ENCODE results near the gene RTL5. TPM values are rescaled to one million over a fixed set of nuclear protein-coding genes. Genes with fewer than 3 reads are reported as not detected.
A peak's percentile ranks its signal among the peaks of the same experiment; 100 is the strongest.

RTL5 gene
- total RNA-seq, 1 donor from 2014 or later = 36.4 TPM

- Mint-ChIP-seq H3K4me1 (peaks cover 59% of the 10 kb centered on the region), H3K9me3 (peaks cover 21% of the 10 kb centered on the region), H3K27ac (peak overlapping the region; percentile 75), H3K36me3 (no peaks in the 10 kb centered on the region), H3K4me3 (no peak overlapping the region), H3K27me3 (ENCODE audit: low read depth) (no peaks in the 10 kb centered on the region)
- TF ChIP-seq CTCF (IDR thresholded peaks at IDR 0.05; ENCODE audit: unreplicated experiment) = no peak
- no peak for DNase-seq (ENCODE audit: low spot score in 2 of 2, unreplicated experiment in 2 of 2)
Observed at GRCh38 chrX:72080800-72081199, 50.9 kb downstream of the RTL5 start.

- H3K4me1 Mint-ChIP-seq = peaks cover 53% of the 10 kb centered on the region
- H3K4me3 Mint-ChIP-seq = no peak overlapping the region
- H3K27ac Mint-ChIP-seq = peak overlapping the region; percentile 84
- no peaks in the 10 kb centered on the region for H3K27me3 Mint-ChIP-seq (ENCODE audit: low read depth)
- no peaks in the 10 kb centered on the region for H3K36me3 Mint-ChIP-seq
- TF ChIP-seq CTCF (IDR thresholded peaks at IDR 0.05; ENCODE audit: unreplicated experiment) = no peak
- no peak for DNase-seq (ENCODE audit: low spot score in 2 of 2, unreplicated experiment in 2 of 2)
- H3K9me3 Mint-ChIP-seq = peaks cover 16% of the 10 kb centered on the region
Observed at GRCh38 chrX:72080150-72080549, 51.6 kb downstream of the RTL5 start.

GRCh38 chrX:72079607-72080006 lies 52.1 kb downstream of the RTL5 start:
- H3K4me3 Mint-ChIP-seq = no peak overlapping the region
- peaks cover 47% of the 10 kb centered on the region for H3K4me1 Mint-ChIP-seq
- TF ChIP-seq CTCF (IDR thresholded peaks at IDR 0.05; ENCODE audit: unreplicated experiment) = no peak
- H3K27ac Mint-ChIP-seq = peak overlapping the region; percentile 84
- peaks cover 16% of the 10 kb centered on the region for H3K9me3 Mint-ChIP-seq
- H3K27me3 Mint-ChIP-seq (ENCODE audit: low read depth) = no peaks in the 10 kb centered on the region
- H3K36me3 Mint-ChIP-seq = no peaks in the 10 kb centered on the region
- no peak for DNase-seq (ENCODE audit: low spot score in 2 of 2, unreplicated experiment in 2 of 2)

GRCh38 chrX:72078411-72078810 lies 53.3 kb downstream of the RTL5 start:
- no peaks in the 10 kb centered on the region for H3K27me3 Mint-ChIP-seq (ENCODE audit: low read depth)
- no peak for DNase-seq (ENCODE audit: low spot score in 2 of 2, unreplicated experiment in 2 of 2)
- peaks cover 13% of the 10 kb centered on the region for H3K9me3 Mint-ChIP-seq
- H3K36me3 Mint-ChIP-seq = no peaks in the 10 kb centered on the region
- TF ChIP-seq CTCF (IDR thresholded peaks at IDR 0.05; ENCODE audit: unreplicated experiment) = no peak
- peak overlapping the region; percentile 41 for H3K27ac Mint-ChIP-seq
- peaks cover 38% of the 10 kb centered on the region for H3K4me1 Mint-ChIP-seq
- no peak overlapping the region for H3K4me3 Mint-ChIP-seq

Other genes with a start within 250 kb of the RTL5 start
- 22.8 to 24.6 TPM (median 24.0 TPM) in 3 replicates for gene NHSL2, start 221.1 kb downstream of the RTL5 start, total RNA-seq
- 17.3 to 19.7 TPM (median 17.7 TPM) in 3 replicates for gene PIN4, start 49.8 kb upstream of the RTL5 start, total RNA-seq
- gene ERCC6L, start 107.1 kb upstream of the RTL5 start, total RNA-seq = 2.4 to 3.0 TPM (median 2.8 TPM) in 3 replicates
- gene RPS4X, start 145.3 kb upstream of the RTL5 start, total RNA-seq = 1,669 to 1,774 TPM (median 1,760 TPM) in 3 replicates
- 1.4 to 2.8 TPM (median 1.6 TPM) in 3 replicates for gene CITED1, start 174.0 kb upstream of the RTL5 start, total RNA-seq

All from mesothelial cell of epicardium (in vitro differentiated cells).